Measurements from ENCODE around the gene WASHC4. TPM values are rescaled to one million over a fixed set of nuclear protein-coding genes. Genes with fewer than 3 reads are reported as not detected.

WASHC4 gene
- total and polyA plus RNA-seq, 10 of the 15 experiments (the other 5 are each of a cell fraction or from before 2014, with no cell fraction given): 16.0 to 50.6 (median 34.0) TPM

DNA sequence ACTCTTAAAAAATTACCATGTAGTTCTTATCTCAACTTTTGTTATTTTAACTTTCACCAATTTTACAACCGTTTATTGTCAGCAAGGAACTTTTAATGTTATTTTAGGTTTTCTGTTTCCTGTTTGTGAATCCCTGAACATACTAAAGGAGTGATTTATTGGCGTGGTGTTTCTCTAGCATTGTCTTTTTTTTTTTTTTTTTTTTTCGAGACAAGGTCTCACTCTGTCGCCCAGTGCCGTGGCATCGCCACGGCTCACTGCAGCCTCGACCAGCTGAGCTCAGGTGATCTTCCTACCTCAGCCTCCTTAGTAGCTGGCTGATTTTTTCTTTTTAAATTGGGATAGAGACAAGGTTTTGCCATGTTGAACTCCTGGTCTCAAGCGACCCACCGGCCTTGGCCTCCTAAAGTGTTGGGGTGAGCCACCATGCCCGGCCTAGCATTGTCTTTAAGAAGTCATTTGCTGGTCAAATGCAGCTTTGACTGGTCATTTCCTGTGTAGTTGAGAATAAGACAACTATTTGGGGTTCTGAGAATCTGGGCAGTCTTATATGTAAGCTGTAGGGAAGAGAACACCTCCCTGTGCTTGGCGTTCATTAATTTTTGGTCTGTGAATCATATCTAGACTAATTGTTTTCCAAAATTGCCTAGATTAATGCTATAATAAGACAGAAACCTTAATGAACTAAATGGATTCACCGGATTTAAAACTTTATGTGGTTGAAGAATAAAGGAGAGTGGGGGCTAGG lies 2.1 kb downstream of the WASHC4 start (continued):
- TF ChIP-seq MLLT1 (IDR thresholded peaks at IDR 0.05): no peak; the same call in 1 of the 2 replicates
- no peak for TF ChIP-seq NFYB (IDR thresholded peaks at IDR 0.05; ENCODE audit: insufficient read depth, low read depth, low read length)
- no peak for TF ChIP-seq SUPT20H (IDR thresholded peaks at IDR 0.05; ENCODE audit: borderline replicate concordance, control insufficient read depth, low read depth, low read length)
- no peak for TF ChIP-seq ESRRA (IDR thresholded peaks at IDR 0.05; ENCODE audit: low read length)
- TF ChIP-seq HDAC6 (IDR thresholded peaks at IDR 0.05; ENCODE audit: unreplicated experiment): no peak
- TF ChIP-seq IKZF1 (conservative IDR thresholded peaks at IDR 0.05): 0 out of 2 replicates have a peak, but pooled peaks have one; percentile 40
- TF ChIP-seq NFIC (IDR thresholded peaks at IDR 0.05; ENCODE audit: low read depth, low read length): peak; percentile 76
- TF ChIP-seq FOXM1 (IDR thresholded peaks at IDR 0.05; ENCODE audit: low read depth, low read length): peak; percentile 48; the same call in 1 of the 2 replicates

DNA sequence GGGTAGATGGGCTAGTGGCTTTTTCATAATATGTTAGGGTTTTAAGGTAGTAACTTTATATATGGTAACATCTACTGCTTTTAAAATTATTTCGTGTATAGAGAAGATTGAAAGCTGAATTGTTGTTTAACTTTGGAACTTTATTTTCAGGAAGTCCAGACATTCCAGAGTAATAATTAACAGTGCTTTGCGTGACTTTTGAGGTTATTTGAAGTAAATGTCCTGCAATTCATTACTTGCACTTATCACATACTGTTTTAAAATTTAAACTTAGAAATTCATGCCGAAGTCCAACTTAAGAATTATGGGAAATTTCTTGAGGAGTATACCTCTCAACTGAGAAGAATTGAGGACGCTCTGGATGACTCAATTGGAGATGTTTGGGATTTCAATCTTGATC lies 3.3 kb downstream of the WASHC4 start:
- Histone ChIP-seq H4K20me1 (ENCODE audit: control insufficient read depth, insufficient read depth) (no peaks in the 10 kb centered on the region), H2AFZ (ENCODE audit: control insufficient read depth, low read depth, low read length) (no peak overlapping the region), H3K4me1 (ENCODE audit: control insufficient read depth, insufficient read depth, low read length) (peaks cover 4% of the 10 kb centered on the region; the same call in 1 of the 2 replicates), H3K4me3 (peak overlapping the region; percentile 54), H3K36me3 (ENCODE audit: control insufficient read depth in 2 of 2, insufficient read depth in 2 of 2, low read length in 1 of 2) (peaks cover 0 to 6% of the 10 kb centered on the region in 2 experiments; a peak in 1 of 4 replicates), H3K27me3 (replicated peaks in 1 of 2; ENCODE audit: control insufficient read depth in 2 of 2, insufficient read depth in 2 of 2, low read length in 1 of 2) (no peaks in the 10 kb centered on the region), H3K79me2 (ENCODE audit: control insufficient read depth, insufficient read depth, low read length) (peaks cover 65% of the 10 kb centered on the region), H3K4me2 (ENCODE audit: control insufficient read depth, insufficient read depth) (peak overlapping the region; percentile 7; the same call in 1 of the 2 replicates), H3K9ac (ENCODE audit: control insufficient read depth, insufficient read depth, low read length) (peak overlapping the region; percentile 85; the same call in 1 of the 2 replicates), H3K9me3 (replicated peaks; ENCODE audit: control insufficient read depth, insufficient read depth, low read length) (peaks cover 4% of the 10 kb centered on the region; the same call in 2 of the 3 replicates), H3K27ac (ENCODE audit: control insufficient read depth, insufficient read depth) (peak overlapping the region; percentile 88; the same call in 1 of the 2 replicates)
- ATAC-seq: no peak
- ChIA-PET POLR2A (interaction anchor here (1.1 kb wide), 1 partner anchor 170 kb away, joined by 3 read pairs; no protein-coding TSS in a partner anchor), SMC1A (ENCODE audit: uncharacterized antibody, unreplicated experiment) (interaction anchor here (1.2 kb wide), 1 partner anchor 22 kb away, joined by 4 read pairs; no protein-coding TSS in a partner anchor), CTCF (interaction anchor here (0.7 kb wide), 1 partner anchor 1787 kb away, joined by 3 read pairs; no protein-coding TSS in a partner anchor), RAD21 (ENCODE audit: unreplicated experiment) (no interaction called here)
- intact Hi-C loops (cut with micrococcal nuclease; ENCODE audit: unreplicated experiment) (no loop called here), in situ Hi-C loops (cut with MboI) (no loop called here)
- TF ChIP-seq SUPT20H (IDR thresholded peaks at IDR 0.05; ENCODE audit: borderline replicate concordance, control insufficient read depth, low read depth, low read length) (no peak), SIX5 (IDR thresholded peaks at IDR 0.05; ENCODE audit: low read depth, low read length, severe bottlenecking) (no peak), FOXM1 (IDR thresholded peaks at IDR 0.05; ENCODE audit: low read depth, low read length) (no peak), CEBPZ (IDR thresholded peaks at IDR 0.05; ENCODE audit: low read depth, low read length) (no peak), CREM (IDR thresholded peaks at IDR 0.05; ENCODE audit: low read depth) (no peak), IRF4 (IDR thresholded peaks at IDR 0.05; ENCODE audit: low read depth, low read length) (no peak), ZBED1 (IDR thresholded peaks at IDR 0.05; ENCODE audit: borderline replicate concordance) (no peak), CHD1 (IDR thresholded peaks at IDR 0.05; ENCODE audit: low read depth, low read length) (no peak), CHD4 (IDR thresholded peaks at IDR 0.05) (no peak), MEF2A (IDR thresholded peaks at IDR 0.05; ENCODE audit: insufficient read depth, low read depth, low read length) (no peak), ASH2L (IDR thresholded peaks at IDR 0.05; ENCODE audit: borderline replicate concordance, low read depth) (no peak), CHD2 (IDR thresholded peaks at IDR 0.05; ENCODE audit: borderline replicate concordance, low read depth, low read length) (no peak)
- no TSS peak for BruUV-seq (replicated peaks)
- no peak for DNase-seq (ENCODE audit: low read depth, low spot score)
- WGBS (ENCODE audit: insufficient coverage, insufficient replicate concordance, low lambda C conversion rate, missing lambda C conversion rate): 82% methylated on average over 4 of the region's 4 CpGs
- FAIRE-seq: no peak
